OCI-M2 (cell line): Measurements from ENCODE around the gene CAPZA2.
"Not testable (repeated sequence)": the region's sequence is repeated elsewhere in the genome, so short reads cannot be mapped to it uniquely, and the experiment has no call there.

Experiments used
- DNase-seq: peaks from one replicate; lab custom pipeline; 2025; ENCODE audit not compliant: unreplicated experiment; lab: John Stamatoyannopoulos, UW

The CAPZA2 gene

GRCh38 chr7:116953372-116953905 is 91.1 kb downstream of the CAPZA2 start, which contains the start of gene ST7:
TSS of gene ST7 (plus strand) at chr7:116953501. CDS start at chr7:116953541, 40 bp downstream.
- no peak for DNase-seq

DNA sequence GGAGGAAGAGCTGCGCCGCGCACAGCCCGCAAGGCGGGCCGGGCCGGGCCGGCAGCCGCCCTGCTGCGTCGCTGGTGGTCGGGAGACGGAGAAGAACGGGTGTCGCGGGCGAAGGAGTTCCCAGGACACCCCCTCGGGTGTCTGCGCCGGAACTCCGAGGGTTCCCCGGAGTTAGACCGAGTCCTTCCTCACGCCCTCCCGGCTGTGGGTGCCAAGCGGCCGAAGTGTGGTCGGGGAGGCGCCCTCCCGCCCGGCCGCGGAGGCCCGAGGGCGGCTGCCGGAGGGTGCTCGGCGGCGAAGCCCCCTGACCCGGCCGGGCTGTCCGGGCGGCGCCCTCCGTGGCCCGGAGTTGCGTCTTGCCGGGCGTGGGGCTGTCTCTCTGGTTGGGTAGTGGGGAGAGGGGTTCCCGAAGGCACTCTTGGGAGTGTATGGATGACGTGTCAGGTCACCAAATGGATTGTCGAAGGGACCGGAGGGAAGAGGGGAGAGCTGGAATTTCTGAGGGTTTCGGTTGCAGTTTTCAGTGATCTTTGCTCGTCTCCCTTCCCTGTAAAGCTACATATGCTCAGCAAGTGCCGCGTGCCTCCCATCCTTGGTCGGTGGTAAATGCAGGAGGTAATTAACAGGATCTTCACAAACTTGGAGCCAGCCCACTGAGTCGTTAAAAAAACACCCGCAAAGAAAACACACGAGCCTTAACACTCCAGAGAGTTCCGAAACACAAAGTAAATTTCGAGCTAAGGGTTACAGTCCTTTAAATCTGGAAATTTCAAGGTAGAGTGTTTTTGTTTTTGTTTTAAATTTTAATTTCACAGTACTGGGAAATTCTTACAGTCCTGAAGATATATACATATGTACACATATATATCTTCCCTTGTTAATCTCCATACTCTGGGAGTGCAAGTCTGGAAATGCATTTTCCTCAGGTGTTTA is 91.8 kb downstream of the CAPZA2 start:
- peak; percentile 51 for DNase-seq

- no peak for DNase-seq
Observed at GRCh38 chr7:116955340-116955739, 93.0 kb downstream of the CAPZA2 start.

DNA sequence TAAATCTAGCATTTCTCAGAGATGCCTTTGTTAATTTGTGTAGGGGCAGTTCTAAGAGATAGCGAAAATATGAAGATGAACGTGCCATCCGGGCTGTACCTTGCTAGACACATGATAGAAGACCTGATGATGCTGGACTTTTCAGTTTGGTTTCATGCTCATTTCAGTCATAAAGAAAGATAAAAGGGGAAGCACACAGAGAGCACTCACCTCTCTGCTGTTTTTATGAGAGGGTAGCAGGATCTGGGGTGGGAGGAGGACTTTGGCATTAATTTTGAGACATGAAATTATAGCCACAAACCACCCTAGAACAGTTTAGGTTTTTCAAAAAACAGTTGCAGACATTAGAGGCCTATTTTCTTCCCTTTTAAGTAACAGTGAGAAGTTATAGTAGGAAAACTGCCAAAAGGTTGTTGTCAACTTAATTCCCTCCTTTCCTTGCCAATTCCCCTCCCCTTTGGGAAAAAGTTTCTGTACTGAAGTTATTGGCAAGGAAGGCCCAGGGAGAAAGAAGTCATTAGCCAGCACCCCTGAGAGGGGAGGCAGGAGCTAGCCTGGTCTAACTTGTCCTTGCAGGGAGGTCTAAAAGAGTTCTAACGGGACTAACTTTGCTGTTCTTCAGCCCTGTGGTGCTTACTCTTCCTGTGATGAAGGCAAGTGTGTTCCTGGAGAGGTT is 93.6 kb downstream of the CAPZA2 start:
- no peak for DNase-seq

DNA sequence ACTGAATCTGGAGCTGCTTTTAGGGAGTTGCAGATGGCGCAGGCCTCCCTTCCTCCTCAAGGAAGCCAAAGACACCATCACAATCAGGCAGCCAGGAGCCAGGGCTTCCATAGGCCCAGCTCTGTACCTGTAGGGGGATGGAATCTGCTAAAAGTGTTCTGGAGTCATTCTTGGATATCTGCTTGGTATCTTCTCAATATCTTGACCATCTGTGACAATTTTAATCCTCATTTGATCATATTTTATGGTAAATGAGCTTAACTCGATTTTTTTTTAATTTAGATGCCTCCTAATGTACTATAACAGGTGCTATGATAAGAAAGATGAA is 94.1 kb downstream of the CAPZA2 start:
- DNase-seq: no peak

DNA sequence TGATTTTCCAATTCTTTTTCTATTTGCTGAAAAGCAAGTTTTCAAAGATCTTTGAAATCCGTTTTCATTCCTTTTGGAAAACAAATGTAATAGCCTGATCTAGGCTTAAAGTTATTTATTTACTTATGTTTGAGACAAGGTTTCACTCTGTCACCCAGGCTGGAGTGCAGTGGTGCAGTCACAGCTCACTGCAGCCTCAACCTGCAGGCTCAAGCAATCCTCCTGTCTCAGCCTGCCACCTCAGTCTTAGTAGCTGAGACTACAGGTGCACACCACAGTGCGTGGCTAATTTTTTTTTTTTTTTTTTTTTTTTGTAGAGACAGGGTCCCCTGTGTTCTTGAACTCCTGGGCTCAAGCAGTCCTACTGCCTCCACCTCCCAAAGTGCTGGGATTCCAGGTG is 95.5 kb downstream of the CAPZA2 start:
- DNase-seq: no peak

DNA sequence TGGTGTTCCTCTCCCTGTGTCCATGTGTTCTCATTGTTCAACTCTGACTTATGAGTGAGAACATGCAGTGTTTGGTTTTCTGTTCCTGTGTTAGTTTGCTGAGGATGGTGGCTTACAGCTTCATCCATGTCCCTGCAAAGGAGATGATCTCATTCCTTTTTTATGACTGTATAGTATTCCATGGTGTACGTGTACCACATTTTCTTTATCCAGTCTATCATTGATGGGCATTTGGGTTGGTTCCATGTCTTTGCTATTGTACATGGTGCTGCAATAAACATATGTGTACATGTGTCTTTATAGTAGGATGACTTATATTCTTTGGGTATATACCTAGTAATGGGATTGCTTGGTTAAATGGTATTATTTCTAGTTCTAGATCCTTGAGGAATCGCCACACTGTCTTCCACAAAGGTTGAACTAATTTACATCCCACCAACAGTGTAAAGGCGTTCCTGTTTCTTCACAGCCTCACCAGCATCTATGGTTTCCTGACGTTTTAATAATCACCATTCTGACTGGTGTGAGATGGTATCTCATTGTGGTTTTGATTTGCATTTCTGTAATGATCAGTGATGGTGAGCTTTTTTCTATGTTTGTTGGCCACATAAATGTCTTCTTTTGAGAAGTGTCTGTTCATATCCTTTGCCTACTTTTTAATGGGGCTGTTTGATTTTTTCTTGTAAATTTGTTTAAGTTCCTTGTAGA is 99.7 kb downstream of the CAPZA2 start:
- not testable (repeated sequence) for DNase-seq

DNA sequence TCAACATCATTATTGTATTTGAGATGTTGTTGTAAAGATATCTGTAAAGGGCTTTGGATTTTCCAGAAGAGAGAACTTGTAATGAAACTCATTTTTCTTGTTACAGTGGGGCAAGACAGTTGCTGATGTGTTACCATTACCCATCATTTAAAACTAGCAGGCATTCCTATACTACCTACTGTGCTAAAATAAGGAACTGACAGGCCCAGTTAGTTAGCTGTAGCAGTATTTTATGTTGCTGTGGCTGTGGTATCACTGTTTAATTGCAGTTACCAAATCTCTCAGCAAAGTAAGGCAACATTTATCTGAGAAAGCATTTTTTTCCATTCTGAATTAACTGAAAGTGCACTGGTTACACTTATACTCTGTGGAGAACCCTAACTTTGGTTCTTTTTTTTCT is 100.8 kb downstream of the CAPZA2 start:
- no peak for DNase-seq

GRCh38 chr7:116966601-116967000 is 104.2 kb downstream of the CAPZA2 start:
- no peak for DNase-seq

DNA sequence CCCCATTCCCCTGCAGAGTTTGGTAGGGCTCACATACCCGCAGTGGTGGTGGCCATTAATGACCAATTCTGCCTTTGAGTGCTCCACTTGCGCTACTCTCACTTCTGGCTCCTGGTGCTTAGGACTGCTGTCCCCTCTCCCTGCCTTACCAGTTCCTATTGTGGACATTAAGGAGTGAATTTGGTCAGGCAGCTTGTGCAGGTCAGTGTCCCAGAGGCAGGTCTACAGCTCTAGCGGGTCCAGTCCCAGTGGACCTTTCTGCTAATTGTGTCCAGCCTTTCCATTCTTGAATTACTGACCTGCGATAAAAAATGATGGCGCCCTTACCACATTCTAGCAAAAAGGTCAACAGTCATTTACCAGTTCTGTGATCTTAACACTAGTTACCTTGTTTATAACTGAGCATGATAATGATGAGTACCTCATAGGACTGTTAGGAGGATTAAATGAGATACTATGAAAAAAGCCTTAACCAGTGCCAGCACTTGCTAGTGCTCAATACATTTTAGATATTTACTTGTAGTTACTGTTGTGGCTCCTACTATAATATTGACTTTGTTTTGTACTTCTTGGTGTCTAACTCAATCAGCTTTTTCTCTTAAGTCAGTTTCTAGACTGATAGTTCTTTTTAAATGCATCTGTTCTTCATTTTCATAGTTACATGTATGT is 105.0 kb downstream of the CAPZA2 start:
- DNase-seq: no peak

- DNase-seq: no peak
Observed at GRCh38 chr7:116967983-116968382, 105.6 kb downstream of the CAPZA2 start.

DNA sequence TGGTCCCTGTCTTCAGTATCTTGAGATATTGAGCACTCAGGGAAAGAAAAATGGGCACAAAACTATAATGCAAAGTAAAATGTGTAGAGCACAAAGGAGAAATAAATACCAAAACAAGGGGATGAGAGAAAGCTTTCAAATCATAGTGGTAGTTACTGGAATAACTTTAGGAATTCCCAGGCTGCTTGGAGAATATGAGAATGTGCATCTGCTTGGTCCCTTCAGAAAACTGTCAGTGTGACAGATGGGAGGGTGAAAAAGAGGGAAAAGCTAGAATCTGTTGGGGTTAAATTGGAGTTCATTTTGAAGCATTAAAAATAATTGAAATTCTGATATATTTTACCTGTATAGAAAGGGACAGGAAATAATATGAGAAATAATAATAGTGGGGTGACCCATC is 106.2 kb downstream of the CAPZA2 start:
- DNase-seq: no peak

DNA sequence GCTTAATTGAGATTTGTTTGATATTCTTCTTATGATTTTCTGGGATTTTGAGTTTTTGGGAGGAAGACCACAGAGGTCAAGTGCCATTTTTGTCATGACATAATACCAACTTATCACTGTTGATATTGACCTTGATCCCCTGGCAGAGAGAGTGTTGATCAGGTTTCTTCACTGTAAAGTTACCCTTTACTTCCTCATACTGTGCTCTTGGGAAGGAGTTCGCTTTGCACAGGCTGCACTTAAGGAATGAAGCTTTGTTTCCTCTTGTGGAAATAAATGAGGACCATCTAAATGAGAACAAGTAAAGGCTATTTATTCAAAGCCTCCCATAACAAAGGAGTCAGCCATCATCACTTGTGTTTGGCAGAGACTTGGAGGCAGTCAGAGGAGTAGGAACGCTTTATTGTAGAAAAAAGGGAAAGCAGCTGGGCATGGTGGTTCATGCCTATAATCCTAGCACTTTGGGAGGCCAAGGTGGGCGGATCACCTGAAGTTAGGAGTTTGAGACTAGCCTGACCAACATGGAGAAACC is 107.0 kb downstream of the CAPZA2 start:
- DNase-seq: no peak

- no peak for DNase-seq
Observed at GRCh38 chr7:116970238-116970910, 108.0 kb downstream of the CAPZA2 start.

- DNase-seq: not testable (repeated sequence)
Observed at GRCh38 chr7:116971153-116971552, 108.8 kb downstream of the CAPZA2 start.
